Progenitor cell of endocrine pancreas (in vitro differentiated cells): ENCODE results near the gene CNGA1. TPM values are rescaled to one million over a fixed set of nuclear protein-coding genes. Genes with fewer than 3 reads are reported as not detected.
A peak's percentile ranks its signal among the peaks of the same experiment; 100 is the strongest.

Experiments used
- DNase-seq: peaks from one replicate; pipeline ENCODE4 v3.0.0; 2021; ENCODE audit warnings: low spot score; ENCODE audit not compliant: unreplicated experiment
- H3K27ac Mint-ChIP-seq: 2 replicates; pipeline ENCODE4 v1.8.0; 2021; ENCODE audit warnings: mild to moderate bottlenecking, moderate library complexity, mixed read lengths
- H3K27me3 Mint-ChIP-seq: 2 replicates; pipeline ENCODE4 v1.8.0; 2021; ENCODE audit warnings: mixed read lengths
- H3K36me3 Mint-ChIP-seq: 2 replicates; pipeline ENCODE4 v1.8.0; 2022; ENCODE audit warnings: mixed read lengths; ENCODE audit not compliant: insufficient read depth
- H3K4me1 Mint-ChIP-seq: 2 replicates; pipeline ENCODE4 v1.8.0; 2021; ENCODE audit warnings: low read depth, mixed read lengths
- H3K4me3 Mint-ChIP-seq: 2 replicates; pipeline ENCODE4 v1.8.0; 2021; ENCODE audit warnings: low read depth, mild to moderate bottlenecking, moderate library complexity, mixed read lengths
- H3K9me3 Mint-ChIP-seq: 2 replicates; pipeline ENCODE4 v1.8.0; 2021; ENCODE audit warnings: low read depth, mixed read lengths
- CTCF ChIP-seq: fragments of 200-600 bp; sonication (generic); IDR thresholded peaks from one replicate; pipeline ENCODE4 v1.5.0; 2021; ENCODE audit warnings: antibody characterized with exemption, mild to moderate bottlenecking; ENCODE audit not compliant: unreplicated experiment
- total RNA-seq: library from RNA; stranded (reverse); gene quantifications from 2 replicates; pipeline ENCODE4 v1.2.1, GENCODE V29; 2021

The CNGA1 gene
- total RNA-seq, 1 donor from 2014 or later: 1.6 TPM

DNA sequence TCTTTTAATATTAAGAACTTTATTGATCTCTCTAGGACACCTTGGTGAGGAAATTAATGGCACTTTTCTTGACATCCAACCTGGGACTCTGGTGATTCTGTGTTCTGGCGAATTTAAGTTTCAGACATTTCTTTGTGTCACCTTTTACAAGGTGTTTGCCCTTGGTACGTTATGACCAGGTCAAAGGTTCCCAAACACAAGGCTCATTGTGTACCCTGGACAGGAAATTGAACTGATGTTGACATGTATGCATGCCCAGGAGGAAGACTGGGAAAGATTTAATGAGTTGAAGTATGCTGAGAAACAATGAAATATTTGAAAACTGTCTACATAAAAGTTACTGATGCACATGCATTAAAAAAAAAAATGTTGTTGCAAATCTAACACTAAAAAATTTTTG, 22.2 kb upstream of the CNGA1 start:
- no peak overlapping the region for H3K4me3 Mint-ChIP-seq
- H3K36me3 Mint-ChIP-seq: peaks cover 24% of the 10 kb centered on the region
- no peaks in the 10 kb centered on the region for H3K27me3 Mint-ChIP-seq
- no peak overlapping the region for H3K27ac Mint-ChIP-seq
- no peaks in the 10 kb centered on the region for H3K9me3 Mint-ChIP-seq
- no peak for TF ChIP-seq CTCF
- peaks cover 30% of the 10 kb centered on the region for H3K4me1 Mint-ChIP-seq
- DNase-seq: no peak

DNA sequence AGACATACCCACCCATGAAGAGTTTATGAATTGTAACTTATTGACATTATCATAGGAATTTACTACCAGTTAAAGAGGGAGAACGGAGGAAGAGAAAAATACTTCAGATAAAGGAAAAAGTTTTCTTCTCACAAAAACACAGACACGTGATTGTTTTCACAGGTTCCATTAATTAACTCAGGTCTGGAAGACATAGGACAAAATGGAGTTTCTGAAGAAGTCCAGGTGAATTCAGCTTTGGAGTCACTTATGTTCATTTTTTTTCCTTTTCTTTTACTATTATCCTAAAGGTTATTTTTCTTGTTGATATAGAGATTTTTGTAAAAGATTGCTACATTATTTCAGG, 20.6 kb upstream of the CNGA1 start:
- H3K27me3 Mint-ChIP-seq: no peaks in the 10 kb centered on the region
- H3K4me1 Mint-ChIP-seq: peaks cover 30% of the 10 kb centered on the region
- no peak for DNase-seq
- no peak for TF ChIP-seq CTCF
- H3K9me3 Mint-ChIP-seq: no peaks in the 10 kb centered on the region
- peaks cover 25% of the 10 kb centered on the region for H3K36me3 Mint-ChIP-seq
- H3K4me3 Mint-ChIP-seq: no peak overlapping the region
- H3K27ac Mint-ChIP-seq: no peak overlapping the region

- TF ChIP-seq CTCF: no peak
- no peak for DNase-seq
- Mint-ChIP-seq H3K4me1 (peaks cover 29% of the 10 kb centered on the region), H3K27me3 (no peaks in the 10 kb centered on the region), H3K4me3 (no peak overlapping the region), H3K36me3 (peaks cover 28% of the 10 kb centered on the region), H3K9me3 (no peaks in the 10 kb centered on the region), H3K27ac (no peak overlapping the region)
Observed at GRCh38 chr4:48035952-48036351, 19.5 kb upstream of the CNGA1 start.

DNA sequence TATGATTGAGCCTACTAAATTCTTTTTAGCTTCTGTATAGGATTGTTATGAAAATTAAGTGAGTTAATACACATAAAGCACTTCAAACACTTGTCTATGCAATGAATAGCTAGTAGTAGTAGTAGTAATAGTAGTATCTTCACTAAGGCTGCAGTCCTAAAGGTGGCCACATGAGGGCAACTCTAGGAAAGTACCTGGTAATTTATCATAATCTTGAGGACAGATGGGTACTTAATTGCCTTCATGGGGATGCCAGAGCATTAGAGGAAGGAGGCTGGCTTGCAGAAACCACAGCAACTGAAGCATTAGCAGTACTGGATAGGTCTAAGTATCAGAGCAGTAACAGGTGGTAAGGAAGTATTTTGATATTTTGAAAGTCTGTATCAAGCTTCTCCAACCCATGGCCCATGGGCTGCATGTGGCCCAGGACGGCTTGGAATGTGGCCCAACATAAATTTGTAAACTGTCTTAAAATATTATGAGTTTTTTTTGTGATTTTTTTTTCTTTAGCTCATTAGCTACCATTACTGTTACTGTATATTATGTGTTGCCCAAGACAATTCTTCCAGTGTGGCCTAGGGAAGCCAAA, 17.4 kb upstream of the CNGA1 start:
- Mint-ChIP-seq H3K27me3 (no peaks in the 10 kb centered on the region), H3K4me1 (peaks cover 30% of the 10 kb centered on the region), H3K27ac (peak overlapping the region; percentile 54), H3K4me3 (no peak overlapping the region), H3K9me3 (no peaks in the 10 kb centered on the region), H3K36me3 (peaks cover 33% of the 10 kb centered on the region)
- DNase-seq: no peak
- peak; percentile 66 for TF ChIP-seq CTCF

GRCh38 chr4:48033412-48033811, 16.9 kb upstream of the CNGA1 start:
- H3K27ac Mint-ChIP-seq: peak overlapping the region; percentile 54

More at GRCh38 chr4:48033412-48033811, 16.9 kb upstream of the CNGA1 start:
- no peak overlapping the region for H3K4me3 Mint-ChIP-seq
- DNase-seq: no peak
- peaks cover 35% of the 10 kb centered on the region for H3K36me3 Mint-ChIP-seq
- TF ChIP-seq CTCF: no peak
- no peaks in the 10 kb centered on the region for H3K9me3 Mint-ChIP-seq
- H3K27me3 Mint-ChIP-seq: no peaks in the 10 kb centered on the region
- peaks cover 28% of the 10 kb centered on the region for H3K4me1 Mint-ChIP-seq
